ENCODE results near the gene TSPAN5.
A peak's percentile ranks its signal among the peaks of the same experiment; 100 is the strongest.
"Not testable (repeated sequence)": the region's sequence is repeated elsewhere in the genome, so short reads cannot be mapped to it uniquely, and the experiment has no call there.

TSPAN5 gene

DNA sequence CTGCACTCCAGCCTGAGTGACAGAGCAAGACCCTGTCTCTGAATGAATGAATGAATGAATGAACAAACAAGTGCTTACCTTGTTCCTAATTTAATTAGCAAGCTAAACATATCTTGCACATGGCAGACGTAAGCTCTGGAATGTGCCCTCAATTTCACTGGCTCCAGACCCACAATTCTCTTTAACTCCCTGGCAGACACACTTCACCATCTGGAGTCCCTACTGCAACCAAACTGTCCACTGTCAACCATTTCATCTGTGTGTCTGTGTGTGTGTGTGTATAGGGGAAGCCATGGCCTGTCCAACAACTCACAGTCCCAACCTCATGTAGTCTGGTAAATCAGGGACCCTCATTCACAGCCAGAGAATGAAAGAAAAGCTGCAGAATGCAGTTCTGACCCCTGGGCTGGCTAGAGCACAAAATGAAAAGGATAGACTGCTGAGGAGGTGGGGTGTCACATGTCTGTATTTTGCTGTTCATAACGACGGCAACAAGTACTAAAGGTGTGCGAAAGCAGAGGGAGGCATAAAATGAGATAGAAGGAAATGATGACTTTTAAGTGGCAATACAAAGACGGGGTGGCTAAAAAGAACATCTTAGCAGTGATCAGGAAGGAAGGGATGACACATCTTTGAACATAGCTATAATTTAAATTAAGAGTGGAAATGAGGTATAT lies 114.1 kb downstream of the TSPAN5 start:
- no peak for DNase-seq

- no peak for DNase-seq
These were observed 116.4 kb downstream of the TSPAN5 start for GRCh38 chr4:98542011-98542410.

DNA sequence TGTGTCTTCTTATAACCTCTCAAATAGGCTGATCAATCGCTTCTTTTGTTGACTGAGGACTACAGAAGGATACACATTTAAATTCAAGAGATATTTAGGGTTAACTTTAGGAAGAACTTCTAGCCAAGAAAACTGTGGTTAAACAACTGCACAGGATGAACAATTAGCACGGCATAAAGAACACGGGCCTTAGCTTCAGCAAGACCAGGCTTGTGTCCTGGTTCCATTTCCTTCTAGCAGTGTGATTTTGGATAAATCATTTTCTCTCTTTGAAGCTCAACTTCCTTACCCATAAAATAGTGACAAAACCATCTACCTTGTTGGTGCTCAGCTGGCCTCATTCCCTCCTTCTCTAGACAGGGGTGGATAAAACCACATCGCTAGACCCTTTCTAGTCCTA lies 117.6 kb downstream of the TSPAN5 start:
- DNase-seq, result no peak

GRCh38 chr4:98539741-98540140 lies 118.7 kb downstream of the TSPAN5 start:
- no peak for DNase-seq

GRCh38 chr4:98539299-98539698 lies 119.1 kb downstream of the TSPAN5 start:
- DNase-seq, result no peak

DNA sequence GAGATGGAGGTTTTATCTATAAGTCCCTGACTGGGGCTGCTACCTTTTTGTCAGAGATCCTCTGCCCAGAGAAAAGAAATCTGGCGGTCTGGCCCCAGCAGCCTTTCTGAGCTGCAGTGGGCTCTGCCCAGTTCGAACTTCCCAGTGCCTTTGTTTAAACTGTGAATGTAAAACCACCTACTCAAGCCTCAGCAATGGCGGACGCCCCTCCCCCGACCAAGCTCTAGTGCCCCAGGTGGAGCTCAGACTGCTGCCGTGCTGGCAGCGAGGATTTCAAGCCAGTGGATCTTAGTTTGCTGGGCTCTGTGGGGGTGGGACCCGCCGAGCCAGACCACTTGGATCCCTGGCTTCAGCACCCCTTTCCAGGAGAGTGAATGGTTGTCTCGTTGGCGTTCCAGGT lies 121.8 kb downstream of the TSPAN5 start:
- no peak for DNase-seq

DNA sequence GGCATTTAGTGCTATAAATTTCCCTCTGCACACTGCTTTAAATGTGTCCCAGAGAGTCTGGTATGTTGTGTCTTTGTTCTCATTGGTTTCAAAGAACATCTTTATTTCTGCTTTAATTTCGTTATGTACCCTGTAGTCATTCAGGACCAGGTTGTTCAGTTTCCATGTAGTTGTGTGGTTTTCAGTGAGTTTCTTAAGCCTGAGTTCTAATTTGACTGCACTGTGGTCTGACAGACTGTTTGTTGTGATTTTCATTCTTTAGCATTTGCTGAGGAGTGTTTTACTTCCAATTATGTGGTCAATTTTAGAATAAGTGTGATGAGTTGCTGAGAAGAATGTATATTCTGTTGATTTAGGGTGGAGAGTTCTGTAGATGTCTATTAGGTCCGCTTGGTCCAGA lies 124.3 kb downstream of the TSPAN5 start:
- DNase-seq, result not testable (repeated sequence)

DNA sequence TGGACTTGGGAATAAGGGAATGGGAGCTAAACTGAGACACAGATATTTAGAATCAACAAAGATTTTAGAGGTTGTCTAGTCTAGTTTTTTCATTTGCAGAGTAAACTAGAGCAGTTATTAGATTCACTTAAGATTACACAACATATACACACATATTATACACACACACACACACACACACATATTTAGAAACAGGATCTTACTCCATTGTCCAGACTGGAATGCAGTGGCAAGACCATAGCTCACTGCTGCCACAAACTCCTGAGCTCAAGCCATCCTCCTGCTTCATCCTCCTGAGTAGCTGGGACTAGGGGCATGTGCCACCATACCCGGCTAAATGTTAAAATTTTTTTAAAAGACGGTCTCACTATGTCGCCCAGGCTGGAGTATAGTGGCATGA lies 127.8 kb downstream of the TSPAN5 start:
- no peak for DNase-seq

- no peak for DNase-seq
These were observed 128.3 kb downstream of the TSPAN5 start for GRCh38 chr4:98529970-98530569.

- DNase-seq, result no peak
These were observed 129.5 kb downstream of the TSPAN5 start for GRCh38 chr4:98528882-98529281.

- DNase-seq, result no peak
These were observed 130.7 kb downstream of the TSPAN5 start for GRCh38 chr4:98527534-98528269.

DNA sequence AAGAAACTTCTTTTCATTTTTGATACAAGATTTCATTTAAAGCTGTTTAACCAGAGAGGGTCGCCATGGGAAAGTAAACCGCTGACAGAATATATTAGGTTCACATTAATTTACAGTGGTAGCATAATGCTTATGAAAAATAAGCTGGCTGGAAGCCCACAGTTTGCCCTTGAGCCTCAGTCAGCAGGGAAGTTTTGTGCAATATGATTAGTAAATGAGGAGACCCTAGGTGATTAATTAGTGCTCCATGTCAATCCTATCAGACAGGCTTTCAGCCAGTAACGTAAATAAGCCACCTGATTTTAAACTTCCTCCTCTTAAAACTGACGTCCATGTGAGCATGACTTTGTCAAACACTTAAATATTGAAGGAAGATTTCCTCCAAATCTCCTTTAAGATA lies 134.2 kb downstream of the TSPAN5 start:
- no peak for DNase-seq

DNA sequence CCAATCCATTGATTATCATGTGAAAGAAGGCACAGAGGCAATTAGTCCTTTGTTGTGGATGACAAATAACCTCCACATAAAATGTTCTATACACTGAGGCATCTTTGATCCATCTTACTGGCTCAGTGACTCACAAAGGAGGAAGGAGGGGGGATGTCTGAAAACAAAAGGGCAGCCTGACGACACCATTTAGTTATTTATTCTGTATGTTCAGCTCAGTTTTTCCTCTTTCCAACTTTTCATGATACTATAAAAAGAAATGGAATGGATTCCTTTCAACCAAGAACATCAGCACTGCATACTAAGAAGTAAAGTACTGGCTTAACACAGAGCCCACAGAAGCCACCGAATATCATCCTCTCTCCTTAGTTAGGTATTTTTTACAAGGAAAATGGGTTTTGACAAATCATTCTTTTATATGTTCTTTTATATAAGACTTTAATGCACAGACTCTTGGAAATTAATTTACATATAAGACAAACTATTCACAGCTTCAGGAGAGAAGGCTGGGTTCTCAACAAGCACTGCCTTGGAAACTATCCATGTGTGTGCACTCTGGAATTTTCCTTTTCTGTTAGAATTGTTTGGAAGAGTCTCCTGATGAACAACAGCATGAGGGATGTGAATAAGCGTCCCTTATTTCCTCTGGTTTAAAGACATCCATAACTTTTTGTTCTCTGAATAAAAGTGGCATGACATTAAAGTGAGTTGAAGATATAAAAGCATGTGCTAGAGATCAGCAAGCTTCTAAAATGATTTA lies 135.6 kb downstream of the TSPAN5 start:
- peak; percentile 46 for DNase-seq

- no peak for DNase-seq
These were observed 136.3 kb downstream of the TSPAN5 start for GRCh38 chr4:98522062-98522461.

GRCh38 chr4:98521486-98521885 lies 136.9 kb downstream of the TSPAN5 start:
- no peak for DNase-seq

- DNase-seq, result no peak
These were observed 139.0 kb downstream of the TSPAN5 start for GRCh38 chr4:98519268-98519977.

DNA sequence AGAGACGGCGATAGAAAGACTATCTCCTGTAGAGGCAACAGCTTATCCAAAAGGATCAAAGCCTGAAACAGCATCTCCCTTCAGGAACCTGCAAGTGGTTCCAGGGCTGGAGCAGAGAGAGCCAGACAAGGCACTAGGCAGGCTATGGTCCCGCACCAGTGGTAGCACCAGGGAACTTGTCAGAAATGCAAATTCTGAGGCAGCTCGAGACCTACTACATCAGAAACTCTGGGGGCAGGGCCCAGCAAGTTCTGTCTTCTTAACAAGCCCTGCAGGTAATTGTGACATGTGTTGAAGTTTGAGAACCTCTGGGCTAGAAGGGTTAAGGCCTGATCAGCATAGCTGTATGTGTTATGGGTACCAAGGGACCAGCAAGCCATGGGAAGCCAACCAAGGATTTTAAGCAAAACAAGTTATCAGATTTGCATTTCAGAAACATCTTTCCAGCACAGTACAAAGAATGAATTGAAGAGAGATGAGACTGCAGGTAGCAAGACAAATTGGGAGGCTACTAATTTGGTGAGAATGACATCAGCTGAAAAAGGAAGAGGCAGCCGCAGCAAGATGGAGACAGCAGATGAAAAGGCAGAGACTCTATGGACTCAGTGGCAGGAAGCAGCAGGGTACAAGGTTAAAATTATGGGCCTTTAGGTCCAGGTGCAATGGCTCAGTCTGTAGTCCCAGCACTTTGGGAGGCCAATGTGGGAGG lies 139.7 kb downstream of the TSPAN5 start:
- DNase-seq, result no peak

DNA sequence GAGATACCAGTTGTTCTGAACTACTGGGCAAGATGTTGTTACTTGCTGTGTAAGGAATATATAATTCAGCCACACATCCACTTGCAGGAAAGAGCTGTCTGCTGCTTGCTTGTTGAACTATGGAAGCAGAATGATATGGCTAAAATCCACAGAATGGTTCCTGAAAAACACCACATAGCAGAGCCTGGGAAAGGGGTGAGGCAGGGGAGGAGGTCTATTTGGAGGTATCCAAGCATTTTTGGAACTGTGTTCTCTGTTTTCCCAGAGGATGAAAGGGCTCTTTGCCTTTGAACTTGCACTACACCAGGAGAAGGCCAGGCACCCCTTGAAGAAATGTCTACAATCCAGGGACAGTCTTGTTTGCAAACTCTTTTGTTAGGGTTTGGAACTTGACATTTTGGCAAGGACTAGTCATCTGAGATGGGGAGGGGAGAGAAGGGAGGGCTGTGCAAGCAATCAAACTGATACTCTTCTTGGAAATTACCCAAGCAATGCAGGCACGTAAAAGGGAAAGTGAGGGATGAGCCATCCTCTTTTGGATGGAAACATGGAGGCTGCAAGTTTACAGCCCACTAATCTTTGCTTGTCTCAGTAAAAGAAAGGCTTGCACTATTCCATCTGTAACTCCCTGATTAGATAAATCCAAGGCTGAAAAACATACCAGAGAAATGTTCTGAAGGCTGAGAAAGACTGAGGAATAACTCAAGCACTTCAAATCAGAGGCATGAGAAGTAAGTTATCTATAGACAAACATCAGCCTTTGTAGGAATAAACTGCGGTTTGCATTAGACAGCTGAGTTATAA lies 141.0 kb downstream of the TSPAN5 start:
- no peak for DNase-seq

DNA sequence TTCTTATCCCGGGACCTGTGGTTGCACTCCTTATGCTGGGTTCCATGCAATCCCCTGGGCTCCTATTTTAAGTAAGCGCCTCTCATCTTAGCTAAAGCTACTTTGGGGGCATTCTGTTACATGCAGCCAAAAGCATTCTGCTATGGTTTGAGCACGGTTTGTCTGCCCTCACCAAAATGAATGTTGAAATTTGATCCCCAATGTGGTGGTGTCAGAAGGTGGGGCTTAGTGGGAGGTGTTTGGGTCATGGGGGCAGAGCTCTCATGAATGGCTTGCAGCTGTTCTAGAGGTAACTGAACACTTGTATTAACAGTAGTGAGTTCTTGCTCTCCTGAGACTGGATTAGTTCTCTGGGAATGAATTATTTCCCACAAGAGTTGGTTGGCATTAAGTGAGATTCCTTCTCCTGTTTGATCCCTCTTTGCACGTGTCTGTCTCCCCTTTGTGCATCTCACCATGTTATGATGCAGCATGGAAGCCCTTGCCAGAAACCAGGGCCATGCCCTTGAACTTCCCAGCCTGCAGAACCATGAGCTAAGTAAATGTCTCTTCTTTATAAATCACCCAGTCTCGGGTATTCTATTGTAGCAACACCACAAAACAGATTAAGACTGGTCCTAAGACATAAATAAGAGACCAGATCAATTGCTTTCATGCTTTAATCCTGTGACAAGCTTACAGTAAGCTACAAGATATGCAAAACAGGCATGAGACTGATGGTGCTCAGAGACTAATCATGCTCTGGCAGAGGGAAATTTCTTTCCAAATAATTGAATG lies 141.8 kb downstream of the TSPAN5 start:
- no peak for DNase-seq

- DNase-seq, result no peak
These were observed 142.4 kb downstream of the TSPAN5 start for GRCh38 chr4:98516042-98516440.

DNA sequence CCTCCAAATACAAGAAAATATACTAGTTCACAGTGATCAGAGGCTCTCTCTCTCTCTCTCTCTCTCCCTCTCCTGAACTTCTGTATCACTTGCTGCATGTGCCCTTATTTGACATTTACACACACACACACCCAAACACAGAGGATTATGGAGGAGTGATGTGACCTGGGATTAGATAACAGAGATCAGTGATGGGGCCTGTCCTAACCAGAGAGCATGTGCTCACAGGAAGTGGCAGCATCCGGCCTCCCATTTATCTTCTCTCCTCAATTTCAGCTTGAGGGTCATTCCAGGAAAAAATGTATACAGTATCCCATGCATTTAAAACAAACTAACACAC lies 143.0 kb downstream of the TSPAN5 start:
- no peak for DNase-seq
